PC-3 (cell line): ENCODE measurements around the gene SLC25A19.

Experiments used
- EZH2 ChIP-seq: fragments of 300-600 bp; sonication (generic); IDR thresholded peaks from one replicate; pipeline ENCODE4 v1.6.1; 2017; ENCODE audit warnings: antibody characterized with exemption, mild to moderate bottlenecking, low read length; ENCODE audit not compliant: unreplicated experiment
- TF ChIP-seq, protein P1 (sequence below): fragments of 300-600 bp; sonication (generic); conservative IDR thresholded peaks from 2 replicates; pipeline ENCODE4 v1.5.1; 2017; ENCODE audit warnings: antibody characterized with exemption, low read depth, mild to moderate bottlenecking, low read length

DNA sequence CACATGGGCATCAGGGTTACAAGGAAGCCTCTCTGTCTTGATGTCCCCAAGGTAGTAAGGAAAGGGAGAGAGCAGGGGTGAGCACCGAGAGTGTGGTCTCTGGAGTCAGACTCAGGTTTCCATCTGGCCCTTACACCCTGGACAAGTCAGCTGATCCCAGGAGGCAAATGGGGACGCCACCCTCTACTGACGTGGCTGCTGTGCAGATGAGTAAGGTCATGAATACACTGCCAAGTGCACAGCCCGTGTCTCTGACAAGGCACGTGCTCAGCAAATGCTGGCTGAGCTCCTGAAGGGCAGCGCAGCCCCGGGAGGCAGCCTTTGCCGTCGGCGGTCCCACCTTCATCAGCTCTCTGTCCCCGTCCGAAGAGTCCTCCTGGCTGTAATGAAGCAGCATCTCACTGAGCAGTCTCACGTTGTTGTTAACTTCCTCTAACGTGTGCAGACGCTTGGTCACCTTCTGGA is 47.2 kb downstream of the SLC25A19 start:
- no peak for TF ChIP-seq EZH2
- TF ChIP-seq, protein P1, sequence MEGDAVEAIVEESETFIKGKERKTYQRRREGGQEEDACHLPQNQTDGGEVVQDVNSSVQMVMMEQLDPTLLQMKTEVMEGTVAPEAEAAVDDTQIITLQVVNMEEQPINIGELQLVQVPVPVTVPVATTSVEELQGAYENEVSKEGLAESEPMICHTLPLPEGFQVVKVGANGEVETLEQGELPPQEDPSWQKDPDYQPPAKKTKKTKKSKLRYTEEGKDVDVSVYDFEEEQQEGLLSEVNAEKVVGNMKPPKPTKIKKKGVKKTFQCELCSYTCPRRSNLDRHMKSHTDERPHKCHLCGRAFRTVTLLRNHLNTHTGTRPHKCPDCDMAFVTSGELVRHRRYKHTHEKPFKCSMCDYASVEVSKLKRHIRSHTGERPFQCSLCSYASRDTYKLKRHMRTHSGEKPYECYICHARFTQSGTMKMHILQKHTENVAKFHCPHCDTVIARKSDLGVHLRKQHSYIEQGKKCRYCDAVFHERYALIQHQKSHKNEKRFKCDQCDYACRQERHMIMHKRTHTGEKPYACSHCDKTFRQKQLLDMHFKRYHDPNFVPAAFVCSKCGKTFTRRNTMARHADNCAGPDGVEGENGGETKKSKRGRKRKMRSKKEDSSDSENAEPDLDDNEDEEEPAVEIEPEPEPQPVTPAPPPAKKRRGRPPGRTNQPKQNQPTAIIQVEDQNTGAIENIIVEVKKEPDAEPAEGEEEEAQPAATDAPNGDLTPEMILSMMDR, result no peak
